Caco-2 (cell line): ENCODE results near the gene URI1. TPM values are rescaled to one million over a fixed set of nuclear protein-coding genes. Genes with fewer than 3 reads are reported as not detected.

Experiments used
- BruUV-seq: library from RNA; stranded (reverse); fragments of 400-500 nt; replicated peaks from 2 replicates; lab custom pipeline; 2021; lab: Mats Ljungman, UMichigan
- CTCF ChIA-PET: fragments of 300-600 bp; sonication (Branson Sonifier 250); formaldehyde crosslinking; loops from one replicate; lab custom pipeline; 2022; ENCODE audit warnings: antibody characterized with exemption; lab: Charles Lee
- POLR2A ChIA-PET: fragments of 300-600 bp; sonication (Branson Sonifier 250); formaldehyde crosslinking; loops from one replicate; lab custom pipeline; 2022; ENCODE audit warnings: antibody characterized with exemption; lab: Charles Lee
- DNase-seq, 2 experiments: peaks; one replicate each; pipeline versions ENCODE4 v3.0.0 to v3.0.0-alpha.2; 2020 to 2022
- H3K27me3 ChIP-seq: replicated peaks from 2 replicates; pipeline ENCODE4 v1.6.0; 2011; ENCODE audit warnings: low read length; ENCODE audit not compliant: control insufficient read depth, insufficient read depth
- H3K36me3 ChIP-seq: 2 replicates; pipeline ENCODE4 v1.5.1; 2011; ENCODE audit warnings: low read length; ENCODE audit not compliant: control insufficient read depth, insufficient read depth
- H3K4me1 ChIP-seq: fragments of 250-450 bp; sonication (Bioruptor Pico); 2 replicates; pipeline ENCODE4 v1.5.1; 2020; ENCODE audit warnings: mild to moderate bottlenecking
- H3K4me3 ChIP-seq: 2 replicates; pipeline ENCODE4 v1.5.1; 2011; ENCODE audit warnings: low read depth, mild to moderate bottlenecking, control low read depth, low read length
- H3K9me3 ChIP-seq: fragments of 250-450 bp; sonication (Bioruptor Pico); 2 replicates; pipeline ENCODE4 v1.5.1; 2020; ENCODE audit warnings: mild to moderate bottlenecking, moderate library complexity
- H3K27ac Mint-ChIP-seq: one replicate; pipeline ENCODE4 v1.8.0; 2022; ENCODE audit warnings: mixed read lengths; ENCODE audit not compliant: unreplicated experiment
- H3K27me3 Mint-ChIP-seq: one replicate; pipeline ENCODE4 v1.8.0; 2022; ENCODE audit warnings: mixed read lengths; ENCODE audit not compliant: insufficient read depth, unreplicated experiment
- H3K36me3 Mint-ChIP-seq: one replicate; pipeline ENCODE4 v1.8.0; 2022; ENCODE audit warnings: mild to moderate bottlenecking, mixed read lengths; ENCODE audit not compliant: insufficient read depth, unreplicated experiment
- H3K4me1 Mint-ChIP-seq: one replicate; pipeline ENCODE4 v1.8.0; 2022; ENCODE audit warnings: low read depth, mixed read lengths; ENCODE audit not compliant: unreplicated experiment
- H3K4me3 Mint-ChIP-seq: one replicate; pipeline ENCODE4 v1.8.0; 2022; ENCODE audit warnings: mild to moderate bottlenecking, moderate library complexity, mixed read lengths; ENCODE audit not compliant: unreplicated experiment
- H3K9me3 Mint-ChIP-seq: one replicate; pipeline ENCODE4 v1.8.0; 2022; ENCODE audit warnings: mixed read lengths; ENCODE audit not compliant: unreplicated experiment
- intact Hi-C: fragments of 100-400 bp; cut with micrococcal nuclease; formaldehyde crosslinking; loops from one replicate; pipeline ENCODE4 v1.10.0; 2022; ENCODE audit not compliant: unreplicated experiment
- total RNA-seq: library from RNA; stranded (reverse); gene quantifications from 2 replicates; pipeline ENCODE4 v1.2.3, GENCODE V29; 2022
- TF ChIP-seq, protein P1 (sequence below), 2 experiments: fragments of 200-600 bp in 1 of 2; IDR thresholded peaks; 1 replicate in 1 of 2; 2 replicates in 1 of 2; pipeline versions ENCODE4 v1.5.1 to v1.8.0; 2011 to 2022; ENCODE audit warnings: antibody characterized with exemption in 1 of 2, control low read depth in 1 of 2, inconsistent platforms in 1 of 2, low read depth in 1 of 2, low read length in 1 of 2, mild to moderate bottlenecking in 1 of 2, moderate library complexity in 1 of 2; ENCODE audit not compliant: insufficient read depth in 1 of 2, severe bottlenecking in 1 of 2, unreplicated experiment in 1 of 2

Gene URI1
- total RNA-seq, 1 experiment from 2014 or later, result 59.5 TPM

DNA sequence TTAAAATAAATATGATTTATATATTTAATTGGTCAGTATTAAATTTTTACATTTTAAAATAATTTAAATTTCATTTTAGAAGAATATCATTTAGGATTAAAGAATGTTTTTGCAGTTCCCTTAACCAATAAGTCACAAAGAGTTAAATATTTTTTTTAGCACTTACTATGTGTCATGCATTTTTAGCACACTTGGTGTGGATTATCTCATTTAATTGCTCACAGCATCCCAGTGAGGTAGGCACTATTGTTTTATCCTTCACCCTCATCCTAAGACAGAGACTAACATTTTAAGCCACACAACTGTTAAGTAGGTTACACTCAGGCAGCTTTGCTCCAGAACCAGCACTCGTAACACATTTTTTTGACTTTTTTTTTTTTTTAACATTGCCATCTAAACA lies 78.2 kb downstream of the URI1 start:
- no peak overlapping the region for H3K4me3 Mint-ChIP-seq
- ChIA-PET CTCF (no interaction called here), POLR2A (no interaction called here)
- Histone ChIP-seq H3K4me1 (no peaks in the 10 kb centered on the region), H3K4me3 (no peak overlapping the region), H3K9me3 (no peaks in the 10 kb centered on the region), H3K27me3 (no peaks in the 10 kb centered on the region), H3K36me3 (no peaks in the 10 kb centered on the region)
- no peak for DNase-seq
- H3K9me3 Mint-ChIP-seq, result peaks cover 11% of the 10 kb centered on the region
- H3K4me1 Mint-ChIP-seq, result no peaks in the 10 kb centered on the region
- TF ChIP-seq, protein P1, sequence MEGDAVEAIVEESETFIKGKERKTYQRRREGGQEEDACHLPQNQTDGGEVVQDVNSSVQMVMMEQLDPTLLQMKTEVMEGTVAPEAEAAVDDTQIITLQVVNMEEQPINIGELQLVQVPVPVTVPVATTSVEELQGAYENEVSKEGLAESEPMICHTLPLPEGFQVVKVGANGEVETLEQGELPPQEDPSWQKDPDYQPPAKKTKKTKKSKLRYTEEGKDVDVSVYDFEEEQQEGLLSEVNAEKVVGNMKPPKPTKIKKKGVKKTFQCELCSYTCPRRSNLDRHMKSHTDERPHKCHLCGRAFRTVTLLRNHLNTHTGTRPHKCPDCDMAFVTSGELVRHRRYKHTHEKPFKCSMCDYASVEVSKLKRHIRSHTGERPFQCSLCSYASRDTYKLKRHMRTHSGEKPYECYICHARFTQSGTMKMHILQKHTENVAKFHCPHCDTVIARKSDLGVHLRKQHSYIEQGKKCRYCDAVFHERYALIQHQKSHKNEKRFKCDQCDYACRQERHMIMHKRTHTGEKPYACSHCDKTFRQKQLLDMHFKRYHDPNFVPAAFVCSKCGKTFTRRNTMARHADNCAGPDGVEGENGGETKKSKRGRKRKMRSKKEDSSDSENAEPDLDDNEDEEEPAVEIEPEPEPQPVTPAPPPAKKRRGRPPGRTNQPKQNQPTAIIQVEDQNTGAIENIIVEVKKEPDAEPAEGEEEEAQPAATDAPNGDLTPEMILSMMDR (IDR thresholded peaks at IDR 0.05; ENCODE audit: insufficient read depth in 1 of 2, low read depth in 1 of 2, low read length in 1 of 2, severe bottlenecking in 1 of 2, unreplicated experiment in 1 of 2), result no peak
- intact Hi-C loops, result no loop called here
- H3K36me3 Mint-ChIP-seq, result no peaks in the 10 kb centered on the region
- BruUV-seq, result no TSS peak
- no peaks in the 10 kb centered on the region for H3K27me3 Mint-ChIP-seq
- H3K27ac Mint-ChIP-seq, result no peak overlapping the region

DNA sequence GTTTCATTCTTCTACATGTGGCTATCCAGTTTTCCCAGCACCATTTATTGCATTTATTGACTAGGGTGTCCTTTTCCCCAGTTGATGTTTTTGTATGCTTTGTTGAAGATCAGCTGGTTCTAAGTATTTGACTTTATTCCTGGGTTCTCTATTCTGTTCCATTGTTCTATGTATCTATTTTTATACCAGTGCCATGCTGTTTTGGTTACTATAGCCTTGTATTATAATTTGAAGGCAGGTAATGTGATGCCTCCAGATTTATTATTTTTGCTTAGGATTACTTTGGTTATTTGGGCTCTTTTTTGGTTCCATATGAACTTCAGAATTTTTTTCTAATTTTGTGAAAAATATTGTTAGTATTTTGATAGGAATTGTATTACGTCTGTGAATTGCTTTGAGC lies 80.6 kb downstream of the URI1 start:
- H3K27me3 ChIP-seq, result no peaks in the 10 kb centered on the region
- Mint-ChIP-seq H3K36me3 (no peaks in the 10 kb centered on the region), H3K4me1 (no peaks in the 10 kb centered on the region), H3K27ac (no peak overlapping the region), H3K4me3 (no peak overlapping the region), H3K27me3 (no peaks in the 10 kb centered on the region), H3K9me3 (peaks cover 11% of the 10 kb centered on the region)
- H3K4me3 ChIP-seq, result no peak overlapping the region
- H3K36me3 ChIP-seq, result no peaks in the 10 kb centered on the region
- intact Hi-C loops, result no loop called here
- no TSS peak for BruUV-seq
- H3K4me1 ChIP-seq, result no peaks in the 10 kb centered on the region
- ChIA-PET CTCF (no interaction called here), POLR2A (no interaction called here)
- H3K9me3 ChIP-seq, result no peaks in the 10 kb centered on the region; the same call in 1 of the 2 replicates
- no peak for DNase-seq
- TF ChIP-seq, protein P1 (IDR thresholded peaks at IDR 0.05; ENCODE audit: insufficient read depth in 1 of 2, low read depth in 1 of 2, low read length in 1 of 2, severe bottlenecking in 1 of 2, unreplicated experiment in 1 of 2), result no peak

DNA sequence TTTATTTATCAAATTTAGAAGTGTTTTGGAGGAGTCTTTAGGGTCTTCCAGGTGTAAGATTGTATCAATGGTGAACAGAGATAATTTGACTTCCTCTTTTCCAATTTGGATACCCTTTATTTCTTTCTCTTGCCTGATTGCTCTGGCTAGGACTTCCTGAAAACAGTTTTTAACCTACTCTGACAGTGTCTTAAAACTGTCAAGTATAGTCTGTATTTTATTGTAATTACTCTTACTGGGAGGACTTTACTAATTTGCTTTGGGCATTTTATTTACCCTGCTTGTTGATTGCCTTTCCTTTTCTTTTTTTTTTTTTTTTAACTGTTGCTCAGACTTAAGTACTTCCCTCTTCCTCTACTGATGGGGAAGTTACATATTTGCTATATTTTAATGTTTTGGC lies 81.3 kb downstream of the URI1 start:
- no peaks in the 10 kb centered on the region for H3K36me3 ChIP-seq
- no peaks in the 10 kb centered on the region for H3K4me1 ChIP-seq
- no peak overlapping the region for H3K4me3 ChIP-seq
- intact Hi-C loops, result no loop called here
- no peak overlapping the region for H3K27ac Mint-ChIP-seq
- ChIA-PET POLR2A (no interaction called here), CTCF (no interaction called here)
- H3K9me3 ChIP-seq, result no peaks in the 10 kb centered on the region; the same call in 1 of the 2 replicates
- H3K36me3 Mint-ChIP-seq, result no peaks in the 10 kb centered on the region
- no peaks in the 10 kb centered on the region for H3K4me1 Mint-ChIP-seq
- TF ChIP-seq, protein P1 (IDR thresholded peaks at IDR 0.05; ENCODE audit: insufficient read depth in 1 of 2, low read depth in 1 of 2, low read length in 1 of 2, severe bottlenecking in 1 of 2, unreplicated experiment in 1 of 2), result no peak
- H3K4me3 Mint-ChIP-seq, result no peak overlapping the region
- peaks cover 11% of the 10 kb centered on the region for H3K9me3 Mint-ChIP-seq
- BruUV-seq, result no TSS peak
- DNase-seq, result no peak
- no peaks in the 10 kb centered on the region for H3K27me3 Mint-ChIP-seq
- H3K27me3 ChIP-seq, result no peaks in the 10 kb centered on the region
